HG03060 (cell line): ENCODE results near the gene SASH1.
"Not testable (repeated sequence)": the region's sequence is repeated elsewhere in the genome, so short reads cannot be mapped to it uniquely, and the experiment has no call there.

Experiments used
- ATAC-seq: cut with Tn5 transposase; IDR thresholded peaks from one replicate; pipeline ENCODE4 v1.9.1; 2021; ENCODE audit warnings: low read depth, moderate number of reproducible peaks; ENCODE audit not compliant: unreplicated experiment

Gene SASH1

GRCh38 chr6:148364056-148364824, 21.6 kb downstream of the SASH1 start:
- ATAC-seq: no peak

- no peak for ATAC-seq
Measured at GRCh38 chr6:148365041-148365440, 22.4 kb downstream of the SASH1 start.

- ATAC-seq: no peak
Measured at GRCh38 chr6:148367411-148368024, 24.9 kb downstream of the SASH1 start.

GRCh38 chr6:148370176-148370575, 27.5 kb downstream of the SASH1 start:
- no peak for ATAC-seq

- no peak for ATAC-seq
Measured at GRCh38 chr6:148374040-148374774, 31.6 kb downstream of the SASH1 start.

GRCh38 chr6:148375401-148375800, 32.8 kb downstream of the SASH1 start:
- ATAC-seq: no peak

- no peak for ATAC-seq
Measured at GRCh38 chr6:148379481-148379880, 36.8 kb downstream of the SASH1 start.

GRCh38 chr6:148379966-148380713, 37.5 kb downstream of the SASH1 start:
- no peak for ATAC-seq

GRCh38 chr6:148382051-148382450, 39.4 kb downstream of the SASH1 start:
- not testable (repeated sequence) for ATAC-seq

GRCh38 chr6:148382861-148383260, 40.2 kb downstream of the SASH1 start:
- ATAC-seq: no peak

GRCh38 chr6:148383658-148384368, 41.2 kb downstream of the SASH1 start:
- ATAC-seq: no peak

GRCh38 chr6:148385379-148385778, 42.7 kb downstream of the SASH1 start:
- ATAC-seq: no peak

GRCh38 chr6:148388521-148388920, 45.9 kb downstream of the SASH1 start:
- ATAC-seq: no peak

- no peak for ATAC-seq
Measured at GRCh38 chr6:148389086-148389485, 46.4 kb downstream of the SASH1 start.

GRCh38 chr6:148389917-148390316, 47.3 kb downstream of the SASH1 start:
- ATAC-seq: no peak

GRCh38 chr6:148392127-148392526, 49.5 kb downstream of the SASH1 start:
- ATAC-seq: not testable (repeated sequence)

GRCh38 chr6:148392671-148393070, 50.0 kb downstream of the SASH1 start:
- ATAC-seq: no peak

GRCh38 chr6:148395583-148396101, 53.0 kb downstream of the SASH1 start:
- no peak for ATAC-seq

GRCh38 chr6:148396411-148396810, 53.8 kb downstream of the SASH1 start:
- ATAC-seq: no peak

- no peak for ATAC-seq
Measured at GRCh38 chr6:148396926-148397325, 54.3 kb downstream of the SASH1 start.
